ENCODE results near the gene ARHGEF12. TPM values are rescaled to one million over a fixed set of nuclear protein-coding genes. Genes with fewer than 3 reads are reported as not detected.

The ARHGEF12 gene
- total and polyA plus RNA-seq, 3 donors from 2014 or later = 26.6 to 74.1 (median 72.7) TPM

- intact Hi-C loops (cut with DNase I; ENCODE audit: low total_unique reads) = no loop called here
- WGBS, 2 donors = 93 to 96% methylated on average over 4 of the region's 4 CpGs
- no peaks in the 10 kb centered on the region for H3K27me3 ChIP-seq
Measured at GRCh38 chr11:120528749-120529148, 192.5 kb downstream of the ARHGEF12 start.

GRCh38 chr11:120529214-120529613, 193.0 kb downstream of the ARHGEF12 start:
- DNase-seq = no peak
- Histone ChIP-seq H3K4me3 (no peak overlapping the region), H3K27ac (no peak overlapping the region), H3K27me3 (no peaks in the 10 kb centered on the region), H3K36me3 (ENCODE audit: low read depth, missing control alignments) (no peaks in the 10 kb centered on the region), H3K9me3 (no peaks in the 10 kb centered on the region), H3K4me1 (peaks cover 4% of the 10 kb centered on the region)
- 83 to 88% methylated on average over 2 to 7 of the region's 7 CpGs for WGBS, 2 donors
- TF ChIP-seq CTCF (IDR thresholded peaks at IDR 0.05) = no peak
- TF ChIP-seq POLR2A (IDR thresholded peaks at IDR 0.05) = no peak
- intact Hi-C loops (cut with DNase I; ENCODE audit: low total_unique reads) = no loop called here

More at GRCh38 chr11:120528749-120529148, 192.5 kb downstream of the ARHGEF12 start:
- TF ChIP-seq CTCF (IDR thresholded peaks at IDR 0.05) = no peak
- no peak for TF ChIP-seq POLR2A (IDR thresholded peaks at IDR 0.05)
- Histone ChIP-seq H3K9me3 (no peaks in the 10 kb centered on the region), H3K4me1 (peaks cover 4% of the 10 kb centered on the region), H3K36me3 (ENCODE audit: low read depth, missing control alignments) (no peaks in the 10 kb centered on the region), H3K4me3 (no peak overlapping the region), H3K27ac (no peak overlapping the region)
- DNase-seq = no peak

GRCh38 chr11:120529911-120530310, 193.7 kb downstream of the ARHGEF12 start:
- H3K27me3 ChIP-seq = no peaks in the 10 kb centered on the region
- no peaks in the 10 kb centered on the region for H3K36me3 ChIP-seq (ENCODE audit: low read depth, missing control alignments)
- no peak overlapping the region for H3K27ac ChIP-seq
- no peaks in the 10 kb centered on the region for H3K9me3 ChIP-seq
- TF ChIP-seq POLR2A (IDR thresholded peaks at IDR 0.05) = no peak
- no peak for TF ChIP-seq CTCF (IDR thresholded peaks at IDR 0.05)
- H3K4me3 ChIP-seq = no peak overlapping the region
- peaks cover 4% of the 10 kb centered on the region for H3K4me1 ChIP-seq
- WGBS, 2 donors = 89 to 91% methylated on average over 5 to 6 of the region's 6 CpGs
- intact Hi-C loops (cut with DNase I; ENCODE audit: low total_unique reads) = no loop called here
- DNase-seq = no peak

- Histone ChIP-seq H3K27me3 (no peaks in the 10 kb centered on the region), H3K36me3 (ENCODE audit: low read depth, missing control alignments) (no peaks in the 10 kb centered on the region), H3K27ac (no peak overlapping the region), H3K4me1 (peaks cover 4% of the 10 kb centered on the region), H3K4me3 (no peak overlapping the region), H3K9me3 (no peaks in the 10 kb centered on the region)
- DNase-seq = peak; percentile 53
- TF ChIP-seq POLR2A (IDR thresholded peaks at IDR 0.05) (no peak), CTCF (IDR thresholded peaks at IDR 0.05) (no peak)
- WGBS, 2 donors = 47 to 61% methylated on average over 14 to 16 of the region's 16 CpGs
- intact Hi-C loops (cut with DNase I; ENCODE audit: low total_unique reads) = no loop called here
Measured at GRCh38 chr11:120532082-120532831, 196.0 kb downstream of the ARHGEF12 start.

- no peak for DNase-seq
- Histone ChIP-seq H3K36me3 (ENCODE audit: low read depth, missing control alignments) (no peaks in the 10 kb centered on the region), H3K27ac (no peak overlapping the region), H3K4me1 (peaks cover 4% of the 10 kb centered on the region), H3K27me3 (no peaks in the 10 kb centered on the region), H3K9me3 (no peaks in the 10 kb centered on the region), H3K4me3 (no peak overlapping the region)
- 61 to 65% methylated on average over 5 of the region's 5 CpGs for WGBS, 2 donors
- intact Hi-C loops (cut with DNase I; ENCODE audit: low total_unique reads) = no loop called here
- TF ChIP-seq POLR2A (IDR thresholded peaks at IDR 0.05) (no peak), CTCF (IDR thresholded peaks at IDR 0.05) (no peak)
Measured at GRCh38 chr11:120532832-120533196, 196.6 kb downstream of the ARHGEF12 start.
